Astrocyte of the cerebellum (primary cell): ENCODE data around the gene CD6.
A peak's percentile ranks its signal among the peaks of the same experiment; 100 is the strongest.

Experiments used
- DNase-seq: peaks from one replicate; pipeline ENCODE4 v3.0.0-alpha.2; 2011; ENCODE audit warnings: low read depth
- H3K4me3 ChIP-seq: 2 replicates; pipeline ENCODE4 v1.5.1; 2011; ENCODE audit warnings: mild to moderate bottlenecking, low read depth, low read length, moderate library complexity
- CTCF ChIP-seq: IDR thresholded peaks from 2 replicates; pipeline ENCODE4 v1.5.1; 2012; ENCODE audit warnings: low read length, low read depth, moderate library complexity, mild to moderate bottlenecking; ENCODE audit errors: missing control alignments
- in situ Hi-C: cut with HindIII; loops from 2 replicates; pipeline ENCODE4 v1.10.0; 2017; ENCODE audit warnings: low sequenced_read_pairs

Gene CD6

DNA sequence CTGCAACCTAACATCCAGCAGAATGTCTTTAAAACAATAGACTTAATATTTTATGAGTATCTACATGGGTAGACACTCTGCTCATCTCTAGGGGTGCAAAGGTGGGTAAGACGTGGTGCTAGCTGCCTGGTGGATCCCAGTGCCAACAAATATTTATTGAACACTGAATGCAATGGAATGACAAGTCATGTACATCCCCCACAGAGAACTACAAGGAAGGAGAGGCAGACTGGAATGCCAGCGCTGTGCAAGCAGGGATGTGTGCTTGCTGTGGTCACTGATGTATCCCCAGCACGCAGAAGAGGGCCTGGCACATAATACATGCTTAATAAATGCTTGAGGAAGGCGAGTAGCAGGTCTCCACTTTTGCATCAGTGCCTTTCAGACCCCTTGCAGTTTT, 61.9 kb downstream of the CD6 start:
- no peak overlapping the region for H3K4me3 ChIP-seq
- in situ Hi-C loops = no loop called here
- no peak for DNase-seq
- TF ChIP-seq CTCF = no peak

GRCh38 chr11:61034111-61034510, 62.6 kb downstream of the CD6 start:
- in situ Hi-C loops = no loop called here
- no peak for DNase-seq
- H3K4me3 ChIP-seq = no peak overlapping the region
- no peak for TF ChIP-seq CTCF

GRCh38 chr11:61034704-61035525, 63.4 kb downstream of the CD6 start:
- no peak for DNase-seq
- H3K4me3 ChIP-seq = no peak overlapping the region
- TF ChIP-seq CTCF = no peak
- in situ Hi-C loops = no loop called here

DNA sequence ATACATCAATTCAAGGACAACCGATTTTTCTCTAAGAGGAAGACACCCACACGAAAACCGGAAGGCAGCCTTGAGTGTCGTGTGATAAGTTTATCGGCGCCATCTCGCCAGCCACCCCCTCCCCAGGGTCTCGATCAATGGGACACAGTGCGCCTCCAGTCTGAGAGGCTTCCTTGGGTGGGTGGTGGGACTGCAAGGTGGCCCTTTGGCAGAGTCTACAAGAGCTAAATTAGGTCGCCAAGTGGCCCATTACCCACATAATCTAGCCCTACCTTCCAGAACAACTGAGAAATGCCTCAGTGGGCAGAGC, 64.0 kb downstream of the CD6 start:
- no peak for TF ChIP-seq CTCF
- in situ Hi-C loops = no loop called here
- no peak overlapping the region for H3K4me3 ChIP-seq
- DNase-seq = no peak

- H3K4me3 ChIP-seq = no peak overlapping the region
- DNase-seq = peak; percentile 48
- in situ Hi-C loops = no loop called here
- no peak for TF ChIP-seq CTCF
Observed at GRCh38 chr11:61037441-61038093, 66.1 kb downstream of the CD6 start.

GRCh38 chr11:61039916-61040315, 68.4 kb downstream of the CD6 start:
- no peak overlapping the region for H3K4me3 ChIP-seq
- no peak for DNase-seq
- in situ Hi-C loops = loop anchor here (5.0 kb wide), 1 partner anchor 33 kb away; no protein-coding TSS in a partner anchor
- TF ChIP-seq CTCF = no peak
